DOHH2 (cell line): ENCODE results near the gene CAPZB.

Experiments used
- H3F3A ChIP-seq: fragments of 200-600 bp; sonication (generic), shearing (Covaris generic); 2 replicates; pipeline ENCODE4 v1.6.0; 2016; ENCODE audit warnings: antibody characterized with exemption, mild to moderate bottlenecking; ENCODE audit not compliant: control insufficient read depth, insufficient read depth
- H3K27ac ChIP-seq: fragments of 200-600 bp; sonication (generic); 2 replicates; pipeline ENCODE4 v1.5.1; 2014; ENCODE audit warnings: low read depth, mild to moderate bottlenecking, low read length, moderate library complexity
- H3K27me3 ChIP-seq: fragments of 200-600 bp; sonication (generic); 2 replicates; pipeline ENCODE4 v1.6.1; 2014; ENCODE audit warnings: mild to moderate bottlenecking, low read length, mixed read lengths; ENCODE audit not compliant: control insufficient read depth
- H3K36me3 ChIP-seq: fragments of 200-600 bp; sonication (generic); 2 replicates; pipeline ENCODE4 v1.6.1; 2014; ENCODE audit warnings: mild to moderate bottlenecking, low read length, moderate library complexity, mixed read lengths; ENCODE audit not compliant: control insufficient read depth
- H3K4me1 ChIP-seq: fragments of 200-600 bp; sonication (generic); 2 replicates; pipeline ENCODE4 v1.6.1; 2014; ENCODE audit warnings: mild to moderate bottlenecking, low read length, mixed read lengths; ENCODE audit not compliant: control insufficient read depth
- H3K4me2 ChIP-seq: fragments of 200-600 bp; sonication (generic); 2 replicates; pipeline ENCODE4 v1.6.0; 2014; ENCODE audit warnings: mild to moderate bottlenecking, low read length, moderate library complexity
- H3K4me3 ChIP-seq: fragments of 200-600 bp; sonication (generic); 2 replicates; pipeline ENCODE4 v1.5.1; 2014; ENCODE audit warnings: mild to moderate bottlenecking, low read length, mixed read lengths
- H3K79me2 ChIP-seq: fragments of 200-600 bp; sonication (generic); 2 replicates; pipeline ENCODE4 v1.6.1; 2014; ENCODE audit warnings: mild to moderate bottlenecking, low read length, mixed read lengths; ENCODE audit not compliant: control insufficient read depth
- H3K9me2 ChIP-seq: fragments of 200-600 bp; sonication (generic); replicated peaks from 2 replicates; pipeline ENCODE4 v1.6.1; 2014; ENCODE audit warnings: mild to moderate bottlenecking, low read length, mixed read lengths; ENCODE audit not compliant: control insufficient read depth
- H3K9me3 ChIP-seq: fragments of 200-600 bp; sonication (generic); 2 replicates; pipeline ENCODE4 v1.6.1; 2014; ENCODE audit warnings: antibody characterized with exemption, low read length, mixed read lengths; ENCODE audit not compliant: control insufficient read depth, insufficient read depth
- H4K20me1 ChIP-seq: fragments of 200-600 bp; sonication (generic); 2 replicates; pipeline ENCODE4 v1.6.0; 2014; ENCODE audit warnings: low read depth, mild to moderate bottlenecking, antibody characterized with exemption, low read length, moderate library complexity; ENCODE audit not compliant: control insufficient read depth, insufficient read depth
- CTCF ChIP-seq: fragments of 200-600 bp; sonication (generic); IDR thresholded peaks from one replicate; pipeline ENCODE4 v1.5.1; 2014; ENCODE audit warnings: antibody characterized with exemption, mild to moderate bottlenecking, low read depth, low read length; ENCODE audit not compliant: poor library complexity, severe bottlenecking
- EZH2phosphoT487 ChIP-seq: fragments of 200-600 bp; sonication (generic); IDR thresholded peaks from 2 replicates; pipeline ENCODE4 v1.6.1; 2017; ENCODE audit warnings: borderline replicate concordance, mild to moderate bottlenecking, antibody characterized with exemption, low read length, moderate library complexity, mixed read lengths

Gene CAPZB

GRCh38 chr1:19390166-19390850, 95.0 kb downstream of the CAPZB start:
- peaks cover 54% of the 10 kb centered on the region for H3K4me1 ChIP-seq
- peaks cover 14% of the 10 kb centered on the region; the same call in 1 of the 2 replicates for H4K20me1 ChIP-seq
- peaks cover 17% of the 10 kb centered on the region for H3F3A ChIP-seq
- peaks cover 6% of the 10 kb centered on the region; the same call in 1 of the 2 replicates for H3K36me3 ChIP-seq
- H3K27ac ChIP-seq, result peak overlapping the region; percentile 88
- peaks cover 76% of the 10 kb centered on the region for H3K79me2 ChIP-seq
- H3K9me2 ChIP-seq, result no peaks in the 10 kb centered on the region
- H3K27me3 ChIP-seq, result no peaks in the 10 kb centered on the region
- H3K4me2 ChIP-seq, result peak overlapping the region; percentile 87
- no peak for TF ChIP-seq EZH2phosphoT487
- no peak for TF ChIP-seq CTCF
- no peaks in the 10 kb centered on the region for H3K9me3 ChIP-seq
- peak overlapping the region; percentile 62 for H3K4me3 ChIP-seq

DNA sequence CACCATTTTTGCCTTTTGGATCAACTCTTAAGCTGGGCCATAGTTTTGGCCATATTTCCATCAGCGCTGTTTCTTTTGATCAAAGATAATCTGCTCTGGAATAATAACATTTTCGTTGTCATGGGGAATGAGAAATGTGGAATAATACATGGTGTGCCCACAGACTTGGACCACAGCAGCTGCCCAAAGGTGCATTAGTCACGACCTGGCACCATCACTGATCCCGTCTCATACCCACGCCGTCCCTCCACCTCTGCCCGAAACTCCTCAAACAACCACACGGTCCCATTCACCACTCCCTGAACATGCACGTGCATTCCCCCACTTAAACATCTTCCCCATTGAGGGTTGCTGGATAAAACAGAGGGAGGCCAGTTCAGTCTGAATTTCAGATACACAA, 96.4 kb downstream of the CAPZB start:
- Histone ChIP-seq H3K4me2 (no peak overlapping the region), H3F3A (peaks cover 12% of the 10 kb centered on the region), H3K4me3 (no peak overlapping the region), H3K36me3 (peaks cover 11% of the 10 kb centered on the region; the same call in 1 of the 2 replicates), H3K27me3 (no peaks in the 10 kb centered on the region), H3K4me1 (peaks cover 41% of the 10 kb centered on the region), H3K9me3 (no peaks in the 10 kb centered on the region), H4K20me1 (peaks cover 14% of the 10 kb centered on the region; the same call in 1 of the 2 replicates), H3K9me2 (no peaks in the 10 kb centered on the region), H3K27ac (no peak overlapping the region), H3K79me2 (peaks cover 70% of the 10 kb centered on the region)
- no peak for TF ChIP-seq EZH2phosphoT487
- TF ChIP-seq CTCF, result no peak

DNA sequence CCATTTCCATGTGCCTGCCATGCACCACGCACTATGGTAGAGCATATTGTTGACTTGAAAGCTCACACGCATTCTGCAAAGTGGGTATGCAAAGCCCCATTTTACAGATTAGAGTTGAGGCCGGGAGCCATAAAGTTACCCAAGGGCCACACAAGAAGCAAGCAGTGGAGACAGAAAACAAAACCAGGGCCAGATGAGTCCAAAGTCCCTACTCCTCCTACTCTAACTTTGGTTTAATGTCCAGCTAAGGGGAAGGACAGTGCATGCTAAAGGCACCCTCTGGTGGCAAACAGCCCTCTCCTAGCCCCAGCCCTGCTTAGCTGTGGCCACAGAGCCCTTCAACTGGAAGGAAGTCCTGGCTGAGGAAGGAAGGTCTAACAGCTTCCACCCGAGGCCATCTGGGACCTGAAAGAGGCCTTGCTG, 98.3 kb downstream of the CAPZB start:
- peaks cover 14% of the 10 kb centered on the region; the same call in 1 of the 2 replicates for H4K20me1 ChIP-seq
- TF ChIP-seq CTCF (no peak), EZH2phosphoT487 (no peak)
- no peaks in the 10 kb centered on the region for H3K9me2 ChIP-seq
- peaks cover 21% of the 10 kb centered on the region for H3K4me1 ChIP-seq
- no peaks in the 10 kb centered on the region for H3K27me3 ChIP-seq
- no peak overlapping the region for H3K4me2 ChIP-seq
- no peaks in the 10 kb centered on the region for H3K9me3 ChIP-seq
- H3K79me2 ChIP-seq, result peaks cover 50% of the 10 kb centered on the region
- H3F3A ChIP-seq, result peaks cover 12% of the 10 kb centered on the region
- peaks cover 13% of the 10 kb centered on the region for H3K36me3 ChIP-seq
- no peak overlapping the region for H3K4me3 ChIP-seq
- no peak overlapping the region for H3K27ac ChIP-seq
